HepG2 (cell line): ENCODE measurements around the gene ATP2B2.

Experiments used
- NFYB ChIP-seq: sonication (generic); formaldehyde crosslinking; IDR thresholded peaks from 2 replicates; pipeline ENCODE4 v1.4.0; 2020; ENCODE audit warnings: missing genetic modification reagents
- POLR2A ChIP-seq, 2 experiments: IDR thresholded peaks; 2 replicates each; pipeline ENCODE4 v1.6.1; 2011; ENCODE audit warnings: low read depth in 2 of 2, low read length in 2 of 2, mild to moderate bottlenecking in 1 of 2, moderate library complexity in 1 of 2; ENCODE audit not compliant: insufficient read depth in 1 of 2
- SKI ChIP-seq: fragments of 450-650 bp; IDR thresholded peaks from one replicate; pipeline ENCODE4 v1.6.1; 2018; ENCODE audit warnings: mild to moderate bottlenecking; ENCODE audit not compliant: partially characterized antibody
- SP1 ChIP-seq, 2 experiments: fragments of 450-650 bp in 1 of 2; sonication (generic) in 1 of 2; formaldehyde crosslinking in 1 of 2; IDR thresholded peaks; 2 replicates each; pipeline versions ENCODE4 v1.4.0 to v1.6.1; 2016 to 2020; ENCODE audit warnings: missing genetic modification reagents in 1 of 2
- ZFP1 ChIP-seq: IDR thresholded peaks from 2 replicates; pipeline ENCODE4 v1.6.1; 2016
- TF ChIP-seq, protein P1 (sequence below): sonication (generic); formaldehyde crosslinking; IDR thresholded peaks from 2 replicates; pipeline ENCODE4 v1.8.0; 2022; ENCODE audit warnings: mild to moderate bottlenecking, missing genetic modification reagents, moderate library complexity

GRCh38 chr3:10442151-10442795 is 63.1 kb downstream of the ATP2B2 start:
- TF ChIP-seq POLR2A (IDR thresholded peaks at IDR 0.05; ENCODE audit: insufficient read depth in 1 of 2, low read depth in 2 of 2, low read length in 2 of 2): no peak
- no peak for TF ChIP-seq SKI
- TF ChIP-seq NFYB (CRISPR knock-in tag): no peak
- TF ChIP-seq ZFP1 (CRISPR knock-in tag): no peak
- TF ChIP-seq SP1 (IDR thresholded peaks at IDR 0.05): no peak
- TF ChIP-seq SP1 (CRISPR knock-in tag; IDR thresholded peaks at IDR 0.05): no peak
- TF ChIP-seq, protein P1, sequence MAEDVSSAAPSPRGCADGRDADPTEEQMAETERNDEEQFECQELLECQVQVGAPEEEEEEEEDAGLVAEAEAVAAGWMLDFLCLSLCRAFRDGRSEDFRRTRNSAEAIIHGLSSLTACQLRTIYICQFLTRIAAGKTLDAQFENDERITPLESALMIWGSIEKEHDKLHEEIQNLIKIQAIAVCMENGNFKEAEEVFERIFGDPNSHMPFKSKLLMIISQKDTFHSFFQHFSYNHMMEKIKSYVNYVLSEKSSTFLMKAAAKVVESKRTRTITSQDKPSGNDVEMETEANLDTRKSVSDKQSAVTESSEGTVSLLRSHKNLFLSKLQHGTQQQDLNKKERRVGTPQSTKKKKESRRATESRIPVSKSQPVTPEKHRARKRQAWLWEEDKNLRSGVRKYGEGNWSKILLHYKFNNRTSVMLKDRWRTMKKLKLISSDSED (CRISPR knock-in tag): no peak
